Spinal cord (tissue), 10 donors: Measurements from ENCODE around the gene PLA2G12B. TPM values are rescaled to one million over a fixed set of nuclear protein-coding genes. Genes with fewer than 3 reads are reported as not detected.

Experiments used
- DNase-seq, 6 donors: peaks; one replicate each; pipeline versions ENCODE4 v3.0.0 to v3.0.0-alpha.2; 2013 to 2015; ENCODE audit warnings: low spot score in 6 of 6, low read depth in 4 of 6
- H3K27ac ChIP-seq: one replicate; pipeline ENCODE4 v1.5.1; 2013; ENCODE audit warnings: low read depth, low read length, control low read depth
- H3K27me3 ChIP-seq: one replicate; pipeline ENCODE4 v1.6.1; 2013; ENCODE audit warnings: low read length; ENCODE audit not compliant: control insufficient read depth, insufficient read depth
- H3K36me3 ChIP-seq: one replicate; pipeline ENCODE4 v1.6.1; 2013; ENCODE audit warnings: low read length; ENCODE audit not compliant: control insufficient read depth, insufficient read depth
- H3K4me1 ChIP-seq: one replicate; pipeline ENCODE4 v1.6.1; 2013; ENCODE audit warnings: low read length; ENCODE audit not compliant: control insufficient read depth, insufficient read depth
- H3K4me3 ChIP-seq: one replicate; pipeline ENCODE4 v1.5.1; 2013; ENCODE audit warnings: low read depth, low read length, control low read depth
- H3K9me3 ChIP-seq: one replicate; pipeline ENCODE4 v1.6.1; 2013; ENCODE audit warnings: low read length; ENCODE audit not compliant: control insufficient read depth, insufficient read depth
- WGBS: methylation state at CpG from one replicate; pipeline ENCODE4 v1.1.5; 2013; ENCODE audit warnings: missing lambda C conversion rate; ENCODE audit not compliant: insufficient coverage; 5-methylcytosine and 5-hydroxymethylcytosine counted together
- polyA plus RNA-seq, 2 donors: library from polyadenylated mRNA; unstranded; fragments of 120-200 nt; gene quantifications; one replicate each; pipeline ENCODE4 v1.2.1, GENCODE V29; 2013; ENCODE audit not compliant: insufficient read length in 2 of 2
- total RNA-seq, 2 donors: library from RNA; depleted of rRNA in 1 of 2; stranded (reverse); fragments of 120-200 nt in 1 of 2; fragments of >200 nt in 1 of 2; gene quantifications; one replicate each; pipeline versions ENCODE4 v1.2.3 to v1.2.4, GENCODE V29; 2013 to 2014
- donor health status: healthy.

The PLA2G12B gene
- total and polyA plus RNA-seq, 4 donors = 0.18 TPM; not detected in 3

- no peaks in the 10 kb centered on the region for H3K9me3 ChIP-seq
- no peaks in the 10 kb centered on the region for H3K36me3 ChIP-seq
- WGBS = no CpG with 5 or more reads among the region's 1 CpG
- no peak overlapping the region for H3K4me3 ChIP-seq
- H3K27me3 ChIP-seq = no peaks in the 10 kb centered on the region
- no peak overlapping the region for H3K27ac ChIP-seq
- DNase-seq = no peak
- H3K4me1 ChIP-seq = no peaks in the 10 kb centered on the region
Observed at GRCh38 chr10:72946963-72947362, 7.6 kb downstream of the PLA2G12B start.

GRCh38 chr10:72943498-72944234 is 10.9 kb downstream of the PLA2G12B start:
- no CpG with 5 or more reads among the region's 2 CpGs for WGBS
- no peaks in the 10 kb centered on the region for H3K9me3 ChIP-seq
- no peaks in the 10 kb centered on the region for H3K36me3 ChIP-seq
- H3K27me3 ChIP-seq = no peaks in the 10 kb centered on the region
- H3K4me3 ChIP-seq = no peak overlapping the region
- H3K27ac ChIP-seq = no peak overlapping the region
- no peak for DNase-seq
- no peaks in the 10 kb centered on the region for H3K4me1 ChIP-seq

- WGBS = 97% methylated on average over 5 of the region's 6 CpGs
- Histone ChIP-seq H3K4me3 (no peak overlapping the region), H3K36me3 (no peaks in the 10 kb centered on the region), H3K27me3 (no peaks in the 10 kb centered on the region), H3K4me1 (no peaks in the 10 kb centered on the region), H3K9me3 (no peaks in the 10 kb centered on the region), H3K27ac (no peak overlapping the region)
- no peak for DNase-seq
Observed at GRCh38 chr10:72935361-72935760, 19.2 kb downstream of the PLA2G12B start.

- Histone ChIP-seq H3K27me3 (no peaks in the 10 kb centered on the region), H3K9me3 (no peaks in the 10 kb centered on the region), H3K4me1 (no peaks in the 10 kb centered on the region), H3K27ac (no peak overlapping the region), H3K36me3 (no peaks in the 10 kb centered on the region), H3K4me3 (no peak overlapping the region)
- no peak for DNase-seq
- 88% methylated on average over 18 of the region's 20 CpGs for WGBS
Observed at GRCh38 chr10:72932259-72933015, 22.2 kb downstream of the PLA2G12B start.

GRCh38 chr10:72930276-72930675 is 24.3 kb downstream of the PLA2G12B start:
- no peak for DNase-seq
- Histone ChIP-seq H3K9me3 (no peaks in the 10 kb centered on the region), H3K27me3 (no peaks in the 10 kb centered on the region), H3K4me3 (no peak overlapping the region), H3K36me3 (no peaks in the 10 kb centered on the region), H3K4me1 (no peaks in the 10 kb centered on the region), H3K27ac (no peak overlapping the region)
- 80% methylated on average over 2 of the region's 2 CpGs for WGBS

- Histone ChIP-seq H3K27ac (no peak overlapping the region), H3K27me3 (no peaks in the 10 kb centered on the region), H3K36me3 (peaks cover 2% of the 10 kb centered on the region), H3K9me3 (no peaks in the 10 kb centered on the region), H3K4me3 (no peak overlapping the region), H3K4me1 (no peaks in the 10 kb centered on the region)
- DNase-seq = no peak
- WGBS = 96% methylated on average over 3 of the region's 5 CpGs
Observed at GRCh38 chr10:72928798-72929197, 25.8 kb downstream of the PLA2G12B start.

GRCh38 chr10:72927485-72927884 is 27.1 kb downstream of the PLA2G12B start:
- no peaks in the 10 kb centered on the region for H3K4me1 ChIP-seq
- no peaks in the 10 kb centered on the region for H3K9me3 ChIP-seq
- no peak for DNase-seq
- 58% methylated on average over 4 of the region's 5 CpGs for WGBS
- H3K27ac ChIP-seq = no peak overlapping the region
- H3K4me3 ChIP-seq = no peak overlapping the region
- peaks cover 2% of the 10 kb centered on the region for H3K36me3 ChIP-seq
- H3K27me3 ChIP-seq = no peaks in the 10 kb centered on the region

- no peaks in the 10 kb centered on the region for H3K4me1 ChIP-seq
- H3K27ac ChIP-seq = no peak overlapping the region
- peaks cover 2% of the 10 kb centered on the region for H3K36me3 ChIP-seq
- H3K4me3 ChIP-seq = no peak overlapping the region
- H3K27me3 ChIP-seq = no peaks in the 10 kb centered on the region
- H3K9me3 ChIP-seq = peaks cover 4% of the 10 kb centered on the region
- no peak for DNase-seq
- 87% methylated on average over 3 of the region's 3 CpGs for WGBS
Observed at GRCh38 chr10:72925951-72926465, 28.6 kb downstream of the PLA2G12B start.

- Histone ChIP-seq H3K27ac (no peak overlapping the region), H3K4me3 (no peak overlapping the region), H3K27me3 (no peaks in the 10 kb centered on the region), H3K4me1 (no peaks in the 10 kb centered on the region), H3K36me3 (peaks cover 2% of the 10 kb centered on the region), H3K9me3 (peaks cover 5% of the 10 kb centered on the region)
- 91% methylated on average over 12 of the region's 13 CpGs for WGBS
- DNase-seq = no peak
Observed at GRCh38 chr10:72924351-72924750, 30.3 kb downstream of the PLA2G12B start.
